ENCODE results near the gene TBC1D2.

The TBC1D2 gene

GRCh38 chr9:98182889-98183599 lies 72.4 kb downstream of the TBC1D2 start:
- ChIA-PET POLR2A (no interaction called here), CTCF (interaction anchor here (1.0 to 1.2 kb wide), 2 partner anchors 9 to 99 kb away, joined by 3 to 4 read pairs; partner anchors contain the start of gene CORO2A)
- no peak for DNase-seq (ENCODE audit: extremely low spot score)
- TF ChIP-seq, protein P1, sequence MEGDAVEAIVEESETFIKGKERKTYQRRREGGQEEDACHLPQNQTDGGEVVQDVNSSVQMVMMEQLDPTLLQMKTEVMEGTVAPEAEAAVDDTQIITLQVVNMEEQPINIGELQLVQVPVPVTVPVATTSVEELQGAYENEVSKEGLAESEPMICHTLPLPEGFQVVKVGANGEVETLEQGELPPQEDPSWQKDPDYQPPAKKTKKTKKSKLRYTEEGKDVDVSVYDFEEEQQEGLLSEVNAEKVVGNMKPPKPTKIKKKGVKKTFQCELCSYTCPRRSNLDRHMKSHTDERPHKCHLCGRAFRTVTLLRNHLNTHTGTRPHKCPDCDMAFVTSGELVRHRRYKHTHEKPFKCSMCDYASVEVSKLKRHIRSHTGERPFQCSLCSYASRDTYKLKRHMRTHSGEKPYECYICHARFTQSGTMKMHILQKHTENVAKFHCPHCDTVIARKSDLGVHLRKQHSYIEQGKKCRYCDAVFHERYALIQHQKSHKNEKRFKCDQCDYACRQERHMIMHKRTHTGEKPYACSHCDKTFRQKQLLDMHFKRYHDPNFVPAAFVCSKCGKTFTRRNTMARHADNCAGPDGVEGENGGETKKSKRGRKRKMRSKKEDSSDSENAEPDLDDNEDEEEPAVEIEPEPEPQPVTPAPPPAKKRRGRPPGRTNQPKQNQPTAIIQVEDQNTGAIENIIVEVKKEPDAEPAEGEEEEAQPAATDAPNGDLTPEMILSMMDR (IDR thresholded peaks at IDR 0.05; ENCODE audit: control extremely low read depth, extremely low read depth, low read depth, missing control alignments): no peak

DNA sequence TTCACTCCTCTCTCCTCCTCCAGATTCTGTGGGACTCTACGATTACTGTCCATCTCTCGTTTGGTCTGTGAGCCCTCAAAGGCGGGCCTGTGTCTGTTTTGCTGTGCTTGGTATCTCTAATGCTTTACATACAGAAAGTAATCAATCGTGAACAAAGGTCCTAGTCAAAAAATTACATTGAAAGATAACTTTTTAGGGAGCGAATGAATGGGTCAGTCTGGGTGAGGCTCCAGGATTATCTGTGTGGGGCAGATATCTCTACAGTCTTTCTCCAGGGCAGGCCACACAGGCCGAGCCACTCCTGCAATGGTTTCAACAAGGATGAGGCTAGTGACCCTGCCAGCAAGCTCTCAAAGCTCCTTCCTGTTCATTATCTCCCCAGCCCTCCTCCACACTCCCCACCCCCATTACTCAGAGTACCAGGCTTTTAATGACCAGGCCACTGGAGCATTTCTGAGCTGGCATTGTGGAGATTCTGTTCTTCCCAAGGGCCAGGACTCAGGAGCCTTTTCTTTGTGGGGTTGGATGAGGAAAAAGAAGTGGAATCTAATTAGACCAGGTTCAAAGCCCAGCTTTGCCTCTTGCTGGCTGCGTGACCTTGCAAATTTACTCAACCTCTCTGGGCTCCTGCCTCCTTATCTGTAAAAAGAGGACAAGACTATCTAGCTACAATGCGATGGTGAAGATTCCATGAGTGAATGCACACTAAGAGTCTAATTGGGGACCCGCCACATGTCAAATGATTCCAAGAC lies 73.2 kb downstream of the TBC1D2 start:
- TF ChIP-seq, protein P1 (IDR thresholded peaks at IDR 0.05; ENCODE audit: control extremely low read depth, extremely low read depth, low read depth, missing control alignments): no peak
- CTCF ChIA-PET: interaction anchor here (1.0 to 1.8 kb wide), 3 partner anchors 9 to 98 kb away, joined by 3 to 5 read pairs (median 4); partner anchors contain the start of genes CORO2A and TRIM14
- POLR2A ChIA-PET: no interaction called here
- no peak for DNase-seq (ENCODE audit: extremely low spot score)

DNA sequence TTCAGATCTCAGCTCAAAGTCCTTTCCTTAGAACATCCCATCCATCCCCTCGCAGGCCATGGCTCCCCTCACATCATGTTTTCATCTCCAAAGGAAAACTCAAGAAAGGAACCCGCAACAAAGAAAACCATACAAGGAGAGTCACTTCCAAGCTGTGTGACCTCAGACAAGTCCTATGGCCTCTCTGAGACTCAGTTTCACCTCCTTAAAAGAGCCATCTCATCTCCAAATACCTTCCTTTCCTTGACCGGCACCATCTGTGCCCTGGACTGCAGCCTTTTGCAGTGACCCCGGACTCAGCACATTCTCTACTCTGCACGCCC lies 73.7 kb downstream of the TBC1D2 start:
- ChIA-PET POLR2A (interaction anchor here (0.6 kb wide), 1 partner anchor 109 kb away, joined by 3 read pairs; no protein-coding TSS in a partner anchor), CTCF (interaction anchor here (1.2 to 1.8 kb wide), 2 partner anchors 10 to 63 kb away, joined by 4 to 5 read pairs; partner anchors contain the start of genes CORO2A and TRIM14)
- TF ChIP-seq, protein P1 (IDR thresholded peaks at IDR 0.05; ENCODE audit: control extremely low read depth, extremely low read depth, low read depth, missing control alignments): no peak
- no peak for DNase-seq (ENCODE audit: extremely low spot score)

- no peak for DNase-seq (ENCODE audit: extremely low spot score)
- CTCF ChIA-PET: interaction anchor here (1.8 kb wide), 1 partner anchor 62 kb away, joined by 5 read pairs; the partner anchor contains the start of gene TRIM14
- TF ChIP-seq, protein P1 (IDR thresholded peaks at IDR 0.05; ENCODE audit: control extremely low read depth, extremely low read depth, low read depth, missing control alignments): no peak
- POLR2A ChIA-PET: no interaction called here
These were observed 74.5 kb downstream of the TBC1D2 start for GRCh38 chr9:98180996-98181395.

- TF ChIP-seq, protein P1 (IDR thresholded peaks at IDR 0.05; ENCODE audit: control extremely low read depth, extremely low read depth, low read depth, missing control alignments): no peak
- no peak for DNase-seq (ENCODE audit: extremely low spot score)
- POLR2A ChIA-PET: no interaction called here
- CTCF ChIA-PET: interaction anchor here (0.7 to 1.2 kb wide), 4 partner anchors 13 to 22 kb away, joined by 3 read pairs; no protein-coding TSS in a partner anchor
These were observed 76.3 kb downstream of the TBC1D2 start for GRCh38 chr9:98178874-98179850.
